CD14-positive monocyte (primary cell): Measurements from ENCODE around the gene PGLYRP2. TPM values are rescaled to one million over a fixed set of nuclear protein-coding genes. Genes with fewer than 3 reads are reported as not detected.

ENCODE experiments used
- DNase-seq, 3 donors: peaks; one replicate each; pipeline ENCODE4 v3.0.0-alpha.2; 2011 to 2022
- H2AFZ ChIP-seq: 2 replicates; pipeline ENCODE4 v1.6.0; 2012; ENCODE audit warnings: mild to moderate bottlenecking, low read depth, low read length, inconsistent platforms; ENCODE audit not compliant: insufficient read depth, poor library complexity, severe bottlenecking
- H3K27ac ChIP-seq, 2 donors: 1 replicate in 1 of 2; 2 replicates in 1 of 2; pipeline ENCODE4 v1.5.1; 2012 to 2013; ENCODE audit warnings: low read length in 2 of 2, control low read depth in 1 of 2, inconsistent platforms in 1 of 2, low read depth in 1 of 2, mild to moderate bottlenecking in 1 of 2
- H3K27me3 ChIP-seq, 2 donors: one replicate each; pipeline versions ENCODE4 v1.6.0 to v1.6.1; 2011 to 2013; ENCODE audit warnings: low read length in 2 of 2; ENCODE audit not compliant: control insufficient read depth in 2 of 2, insufficient read depth in 2 of 2
- H3K36me3 ChIP-seq, 2 donors: replicated peaks in 1 of 2; 1 replicate in 1 of 2; 2 replicates in 1 of 2; pipeline versions ENCODE4 v1.5.1 to v1.6.1; 2012 to 2013; ENCODE audit warnings: low read length in 2 of 2, control low read depth in 1 of 2, inconsistent platforms in 1 of 2, mild to moderate bottlenecking in 1 of 2; ENCODE audit not compliant: insufficient read depth in 2 of 2, control insufficient read depth in 1 of 2
- H3K4me1 ChIP-seq, 2 donors: 1 replicate in 1 of 2; 2 replicates in 1 of 2; pipeline versions ENCODE4 v1.5.1 to v1.6.1; 2012 to 2013; ENCODE audit warnings: low read length in 2 of 2, control low read depth in 1 of 2, inconsistent platforms in 1 of 2, mild to moderate bottlenecking in 1 of 2, moderate library complexity in 1 of 2; ENCODE audit not compliant: insufficient read depth in 2 of 2, control insufficient read depth in 1 of 2
- H3K4me2 ChIP-seq: replicated peaks from 2 replicates; pipeline ENCODE3; 2012; ENCODE audit warnings: low read length, moderate library complexity, mild to moderate bottlenecking; ENCODE audit not compliant: poor library complexity, severe bottlenecking; ENCODE audit errors: extremely low read depth
- H3K4me3 ChIP-seq, 3 experiments: fragments of 200-600 bp in 1 of 3; sonication (generic) in 1 of 3; replicated peaks in 1 of 3; 1 replicate in 2 of 3; 2 replicates in 1 of 3; pipeline ENCODE4 v1.5.1; 2011 to 2013; ENCODE audit warnings: low read length in 3 of 3, mild to moderate bottlenecking in 3 of 3, control low read depth in 2 of 3, low read depth in 2 of 3, inconsistent platforms in 1 of 3, moderate library complexity in 1 of 3
- H3K79me2 ChIP-seq: 2 replicates; pipeline ENCODE4 v1.6.0; 2012; ENCODE audit warnings: mild to moderate bottlenecking, control low read depth, inconsistent platforms, low read length, moderate library complexity; ENCODE audit not compliant: insufficient read depth
- H3K9ac ChIP-seq: 2 replicates; pipeline ENCODE4 v1.6.0; 2017; ENCODE audit warnings: low read length, mild to moderate bottlenecking; ENCODE audit not compliant: insufficient read depth, poor library complexity, severe bottlenecking
- H3K9me3 ChIP-seq, 2 donors: replicated peaks in 1 of 2; 1 replicate in 1 of 2; 2 replicates in 1 of 2; pipeline versions ENCODE4 v1.5.1 to v1.6.1; 2012 to 2013; ENCODE audit warnings: low read length in 2 of 2, control low read depth in 1 of 2; ENCODE audit not compliant: control insufficient read depth in 1 of 2, insufficient read depth in 1 of 2
- H4K20me1 ChIP-seq: 2 replicates; pipeline ENCODE4 v1.6.0; 2012; ENCODE audit warnings: mild to moderate bottlenecking, low read length, control low read depth, moderate library complexity; ENCODE audit not compliant: insufficient read depth
- H3K27ac Mint-ChIP-seq, 7 donors: one replicate each; pipeline ENCODE4 v1.8.0; 2020; ENCODE audit warnings: mild to moderate bottlenecking in 7 of 7, mixed read lengths in 7 of 7, moderate library complexity in 6 of 7, inconsistent platforms in 2 of 7
- H3K27me3 Mint-ChIP-seq, 3 donors: one replicate each; pipeline ENCODE4 v1.8.0; 2021 to 2022; ENCODE audit warnings: low read depth in 3 of 3, mild to moderate bottlenecking in 3 of 3, mixed read lengths in 3 of 3, moderate library complexity in 3 of 3, inconsistent platforms in 1 of 3
- H3K36me3 Mint-ChIP-seq, 2 donors: one replicate each; pipeline ENCODE4 v1.8.0; 2020; ENCODE audit warnings: mixed read lengths in 2 of 2, inconsistent platforms in 1 of 2, mild to moderate bottlenecking in 1 of 2
- H3K4me1 Mint-ChIP-seq: one replicate; pipeline ENCODE4 v1.8.0; 2020; ENCODE audit warnings: mild to moderate bottlenecking, mixed read lengths
- H3K4me3 Mint-ChIP-seq, 2 donors: one replicate each; pipeline ENCODE4 v1.8.0; 2020; ENCODE audit warnings: mild to moderate bottlenecking in 2 of 2, mixed read lengths in 2 of 2, moderate library complexity in 1 of 2
- H3K9me3 Mint-ChIP-seq, 7 donors: one replicate each; pipeline ENCODE4 v1.8.0; 2020 to 2022; ENCODE audit warnings: mixed read lengths in 7 of 7, mild to moderate bottlenecking in 6 of 7, moderate library complexity in 6 of 7, inconsistent platforms in 2 of 7
- WGBS: methylation state at CpG from one replicate; pipeline ENCODE4 v1.1.5; 2013; ENCODE audit warnings: missing lambda C conversion rate; ENCODE audit not compliant: insufficient coverage; 5-methylcytosine and 5-hydroxymethylcytosine counted together
- intact Hi-C, 2 donors: fragments of 100-400 bp; cut with micrococcal nuclease; formaldehyde crosslinking; loops; one replicate each; pipeline versions ENCODE4 v1.15.0 to v1.15.1; 2023
- polyA plus RNA-seq, 3 donors: library from polyadenylated mRNA; depleted of rRNA in 1 of 3; unstranded in 2 of 3; stranded (reverse) in 1 of 3; fragments of 300-500 nt in 2 of 3; fragments of >200 nt in 1 of 3; fragmentation: Illumina TruSeq in 2 of 3; gene quantifications; 1 replicate in 2 of 3; 2 replicates in 1 of 3; pipeline ENCODE4 v1.2.3, GENCODE V29; 2012 to 2021
- TF ChIP-seq, protein P1 (sequence below): fragments of 200-600 bp; IDR thresholded peaks from one replicate; pipeline ENCODE4 v1.8.0; 2022; ENCODE audit warnings: antibody characterized with exemption, mild to moderate bottlenecking

PGLYRP2 gene
- polyA plus RNA-seq, 3 donors, result 0.03 to 0.32 (median 0.15) TPM

DNA sequence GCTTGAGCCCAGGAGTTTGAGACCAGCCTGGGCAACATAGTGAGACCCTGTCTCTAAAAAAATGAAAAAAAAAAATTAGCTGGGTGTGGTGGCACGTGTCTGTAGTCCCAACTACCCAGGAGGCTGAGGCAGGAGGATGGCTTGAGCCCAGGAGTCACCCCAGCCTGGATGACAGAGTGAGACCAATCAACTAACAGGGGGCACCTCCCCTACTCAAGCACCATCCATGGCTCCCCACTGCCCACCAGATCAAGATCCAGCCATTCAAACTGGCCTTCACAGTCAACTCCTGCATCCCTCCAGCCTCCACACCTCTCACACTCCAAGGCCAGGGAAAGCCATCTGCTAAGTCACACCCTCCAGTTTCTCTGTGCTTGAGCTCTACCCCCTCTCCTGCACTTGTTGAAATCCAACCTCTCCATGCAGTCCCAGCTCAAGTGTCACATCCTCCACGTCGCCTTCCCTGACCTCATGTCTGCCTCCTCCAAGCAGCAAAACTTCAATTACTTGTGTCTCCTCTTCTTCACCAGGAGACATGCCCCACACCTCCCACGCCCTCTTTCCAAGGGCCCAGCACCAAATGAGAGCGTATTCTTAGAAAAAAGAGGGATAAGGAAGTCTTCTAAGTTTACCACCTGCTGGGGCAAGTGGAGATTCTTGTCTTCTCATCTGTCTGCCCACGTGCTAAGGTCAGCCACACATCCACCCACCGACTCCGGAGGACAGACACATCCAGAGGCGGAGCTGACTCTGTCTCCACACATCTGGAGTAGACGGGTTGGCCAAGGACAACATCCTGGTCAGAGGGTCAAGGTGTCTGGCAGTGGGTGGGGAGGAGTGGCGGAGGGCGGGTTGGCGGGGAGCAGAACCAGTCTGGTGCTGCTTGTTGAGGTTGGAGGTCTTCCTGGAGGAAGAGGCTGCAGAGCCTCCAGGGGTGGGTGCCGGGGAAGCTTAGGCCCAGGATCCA is 28.1 kb upstream of the PGLYRP2 start:
- no peak for DNase-seq
- WGBS, result 81% methylated on average over 10 of the region's 14 CpGs
- no peaks in the 10 kb centered on the region for H4K20me1 ChIP-seq
- H3K4me3 ChIP-seq, result no peak overlapping the region
- Mint-ChIP-seq H3K27me3 (peaks cover 39 to 49% (median 39%) of the 10 kb centered on the region in 3 donors), H3K9me3 (peaks cover 0 to 11% (median 2%) of the 10 kb centered on the region in 7 donors), H3K4me1 (peaks cover 14% of the 10 kb centered on the region), H3K36me3 (peaks cover 3 to 4% of the 10 kb centered on the region in 2 donors), H3K27ac (peak overlapping the region in 1 of 7 donors; percentile 8), H3K4me3 (peak overlapping the region in 1 of 2 donors; percentile 86)
- H3K4me2 ChIP-seq, result no peak overlapping the region
- no peaks in the 10 kb centered on the region for H3K9me3 ChIP-seq
- H3K36me3 ChIP-seq, result no peaks in the 10 kb centered on the region
- no peaks in the 10 kb centered on the region for H3K79me2 ChIP-seq
- intact Hi-C loops, result no loop called here
- peaks cover 15 to 34% of the 10 kb centered on the region in 2 donors for H3K27me3 ChIP-seq
- H3K9ac ChIP-seq, result no peak overlapping the region
- H2AFZ ChIP-seq, result no peak overlapping the region
- peaks cover 11 to 18% of the 10 kb centered on the region in 2 donors for H3K4me1 ChIP-seq
- H3K27ac ChIP-seq, result no peak overlapping the region
- TF ChIP-seq, protein P1, sequence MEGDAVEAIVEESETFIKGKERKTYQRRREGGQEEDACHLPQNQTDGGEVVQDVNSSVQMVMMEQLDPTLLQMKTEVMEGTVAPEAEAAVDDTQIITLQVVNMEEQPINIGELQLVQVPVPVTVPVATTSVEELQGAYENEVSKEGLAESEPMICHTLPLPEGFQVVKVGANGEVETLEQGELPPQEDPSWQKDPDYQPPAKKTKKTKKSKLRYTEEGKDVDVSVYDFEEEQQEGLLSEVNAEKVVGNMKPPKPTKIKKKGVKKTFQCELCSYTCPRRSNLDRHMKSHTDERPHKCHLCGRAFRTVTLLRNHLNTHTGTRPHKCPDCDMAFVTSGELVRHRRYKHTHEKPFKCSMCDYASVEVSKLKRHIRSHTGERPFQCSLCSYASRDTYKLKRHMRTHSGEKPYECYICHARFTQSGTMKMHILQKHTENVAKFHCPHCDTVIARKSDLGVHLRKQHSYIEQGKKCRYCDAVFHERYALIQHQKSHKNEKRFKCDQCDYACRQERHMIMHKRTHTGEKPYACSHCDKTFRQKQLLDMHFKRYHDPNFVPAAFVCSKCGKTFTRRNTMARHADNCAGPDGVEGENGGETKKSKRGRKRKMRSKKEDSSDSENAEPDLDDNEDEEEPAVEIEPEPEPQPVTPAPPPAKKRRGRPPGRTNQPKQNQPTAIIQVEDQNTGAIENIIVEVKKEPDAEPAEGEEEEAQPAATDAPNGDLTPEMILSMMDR, result no peak

DNA sequence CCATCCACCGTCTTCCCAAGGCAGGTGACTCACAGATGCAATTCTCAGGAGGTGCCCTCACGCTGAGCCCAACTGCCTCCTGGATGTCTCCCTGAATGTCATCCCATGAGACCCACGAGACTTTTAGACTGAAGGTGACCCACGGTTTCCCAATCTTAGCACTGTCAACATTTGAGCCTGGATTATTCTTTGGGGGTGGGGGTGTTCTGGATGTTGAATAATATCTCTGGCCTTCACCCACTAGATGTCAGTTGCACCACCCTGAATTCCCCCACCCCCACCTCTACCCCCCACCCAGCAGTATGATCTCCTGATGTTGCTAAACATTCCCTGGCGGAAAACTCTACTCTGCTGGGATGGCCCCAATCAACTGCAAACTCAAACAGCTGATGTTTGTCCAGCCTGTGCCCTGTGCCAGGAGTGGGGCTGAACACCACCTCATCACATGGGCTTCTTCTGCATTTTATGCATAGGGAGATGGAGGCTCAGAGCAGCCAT is 26.8 kb upstream of the PGLYRP2 start:
- TF ChIP-seq, protein P1, result no peak
- Histone ChIP-seq H3K9me3 (no peaks in the 10 kb centered on the region), H3K9ac (no peak overlapping the region), H3K27ac (no peak overlapping the region), H3K36me3 (no peaks in the 10 kb centered on the region), H3K27me3 (peaks cover 15 to 34% of the 10 kb centered on the region in 2 donors), H4K20me1 (no peaks in the 10 kb centered on the region), H2AFZ (no peak overlapping the region), H3K4me2 (no peak overlapping the region), H3K79me2 (no peaks in the 10 kb centered on the region), H3K4me3 (no peak overlapping the region), H3K4me1 (peaks cover 11 to 18% of the 10 kb centered on the region in 2 donors)
- WGBS, result 90% methylated on average over 2 of the region's 5 CpGs
- Mint-ChIP-seq H3K4me1 (peaks cover 14% of the 10 kb centered on the region), H3K27me3 (peaks cover 41 to 59% (median 43%) of the 10 kb centered on the region in 3 donors), H3K9me3 (peaks cover 0 to 11% (median 2%) of the 10 kb centered on the region in 7 donors), H3K27ac (no peak overlapping the region), H3K4me3 (no peak overlapping the region), H3K36me3 (peaks cover 3 to 4% of the 10 kb centered on the region in 2 donors)
- no peak for DNase-seq
- intact Hi-C loops, result no loop called here
